ENCODE results near the gene UBXN4.
"Not testable (repeated sequence)": the region's sequence is repeated elsewhere in the genome, so short reads cannot be mapped to it uniquely, and the experiment has no call there.

UBXN4 gene

DNA sequence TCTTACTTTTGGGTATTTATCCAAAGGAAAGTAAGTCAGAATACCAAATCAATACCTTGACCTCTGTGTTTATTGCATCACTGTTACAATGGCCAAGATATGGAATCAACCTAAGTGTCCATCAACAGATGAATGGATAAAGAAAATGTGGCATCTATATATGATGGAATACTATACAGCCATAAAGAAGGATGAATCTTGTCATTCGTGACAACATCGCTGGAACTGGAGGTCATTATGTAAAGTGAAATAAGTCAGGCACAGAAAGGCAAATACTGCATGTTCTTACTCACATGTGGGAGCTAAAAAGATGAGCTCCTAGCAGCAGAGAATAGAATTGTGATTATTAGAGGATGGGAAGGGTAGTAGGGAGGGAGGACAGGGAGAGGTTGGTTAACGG, 60.7 kb downstream of the UBXN4 start:
- in situ Hi-C loops (cut with MboI; ENCODE audit: low sequenced_read_pairs) = no loop called here

DNA sequence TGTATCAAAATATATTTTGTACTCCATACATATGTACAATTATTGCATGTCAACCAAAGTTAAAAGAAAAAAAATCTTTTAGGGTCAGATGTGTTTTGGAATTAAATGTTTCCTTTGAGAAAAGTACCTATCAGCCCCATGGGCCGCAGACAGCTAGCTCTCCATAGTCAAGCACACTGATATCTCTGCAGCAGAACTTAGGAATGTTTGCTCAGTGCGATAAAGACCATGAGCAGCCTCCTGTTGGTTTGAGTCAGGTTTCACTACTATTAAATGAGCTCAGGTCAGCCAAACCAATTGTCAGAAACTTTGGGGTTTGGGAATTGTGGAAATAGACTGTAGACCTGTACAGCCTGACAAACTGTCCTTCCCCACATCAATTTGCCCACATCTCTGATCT, 61.6 kb downstream of the UBXN4 start:
- in situ Hi-C loops (cut with MboI; ENCODE audit: low sequenced_read_pairs) = no loop called here

DNA sequence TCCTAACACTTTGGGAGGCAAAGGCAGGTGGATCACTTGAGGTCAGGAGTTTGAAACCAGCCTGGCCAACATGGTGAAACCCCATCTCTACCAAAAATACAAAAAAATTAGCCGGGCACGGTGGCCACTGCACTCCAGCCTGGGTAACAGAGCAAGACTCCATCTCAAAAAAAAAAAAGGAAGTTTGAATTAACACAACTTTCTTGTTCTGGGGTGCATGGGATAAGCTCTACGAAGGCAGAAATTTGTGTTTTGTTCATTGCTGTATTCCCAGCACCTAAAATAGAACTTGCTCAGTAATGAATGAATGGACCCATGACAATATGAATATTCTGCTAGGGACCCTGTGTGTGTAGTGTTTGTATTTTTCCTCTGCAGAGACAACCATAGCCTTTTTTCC, 66.2 kb downstream of the UBXN4 start:
- in situ Hi-C loops (cut with MboI; ENCODE audit: low sequenced_read_pairs) = not testable (repeated sequence)

DNA sequence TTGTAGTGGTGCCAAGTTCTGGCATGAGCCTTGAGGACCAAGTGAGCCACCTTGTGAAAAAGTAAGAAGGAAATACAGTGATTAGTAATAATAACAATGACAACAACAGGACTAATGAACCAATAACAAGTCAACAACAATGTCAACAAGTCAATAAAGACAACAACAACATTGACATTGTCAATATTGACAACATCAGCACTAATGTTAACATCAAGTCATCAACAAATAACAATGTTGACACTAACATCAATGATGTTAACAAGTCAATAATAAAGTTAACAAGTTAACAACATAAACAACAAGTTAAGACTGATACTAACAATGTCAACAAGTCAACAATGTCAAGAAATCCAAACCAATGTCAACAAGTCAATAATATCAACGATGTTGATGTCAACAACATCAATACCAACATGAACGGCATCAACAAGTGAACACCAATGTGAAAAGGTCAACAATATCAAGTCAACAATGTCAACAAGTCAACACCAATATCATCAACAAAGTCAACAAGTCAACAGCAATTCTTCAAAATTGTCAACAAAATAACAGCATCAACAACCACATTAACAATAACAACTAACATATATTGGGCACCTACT, 71.4 kb downstream of the UBXN4 start:
- in situ Hi-C loops (cut with MboI; ENCODE audit: low sequenced_read_pairs) = no loop called here

DNA sequence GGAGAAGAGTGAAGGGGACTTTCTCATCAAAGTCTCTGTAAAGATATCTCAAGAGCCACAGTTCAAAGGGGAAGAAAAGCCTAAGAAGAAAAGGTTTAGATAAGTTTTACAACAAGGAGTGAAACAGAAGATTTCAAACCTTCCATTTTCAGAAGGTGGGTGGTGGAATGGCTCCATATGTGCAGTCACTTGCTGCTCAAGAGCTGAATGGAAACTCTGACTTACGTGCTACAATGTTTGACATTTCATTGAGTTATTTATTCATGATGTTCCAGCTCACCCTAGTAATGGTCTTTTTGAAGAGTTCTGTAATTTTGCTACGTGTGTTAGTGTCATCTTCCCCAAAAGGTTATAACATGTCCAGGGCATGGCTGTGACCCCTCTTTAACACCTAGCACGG, 73.6 kb downstream of the UBXN4 start:
- in situ Hi-C loops (cut with MboI; ENCODE audit: low sequenced_read_pairs) = no loop called here

DNA sequence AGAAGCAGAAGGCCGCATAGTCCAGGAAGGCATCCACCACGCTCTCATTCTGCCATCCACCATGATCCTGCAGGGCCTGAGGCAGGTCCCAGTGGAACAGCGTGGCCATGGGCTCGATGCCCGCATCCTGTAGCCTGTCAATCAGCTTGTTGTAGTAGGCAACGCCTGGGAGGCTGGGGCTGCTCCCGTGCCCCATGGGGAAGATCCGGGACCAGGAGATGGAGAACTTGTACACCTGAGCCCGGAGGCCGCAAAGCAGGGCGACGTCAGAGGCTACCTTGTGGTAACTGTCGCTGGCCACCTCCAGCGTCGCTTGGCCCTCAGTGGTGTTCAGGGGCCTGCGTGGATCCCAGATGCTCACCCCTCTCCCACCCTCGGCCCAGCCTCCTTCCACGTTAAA, 75.8 kb downstream of the UBXN4 start:
- in situ Hi-C loops (cut with MboI; ENCODE audit: low sequenced_read_pairs) = no loop called here

DNA sequence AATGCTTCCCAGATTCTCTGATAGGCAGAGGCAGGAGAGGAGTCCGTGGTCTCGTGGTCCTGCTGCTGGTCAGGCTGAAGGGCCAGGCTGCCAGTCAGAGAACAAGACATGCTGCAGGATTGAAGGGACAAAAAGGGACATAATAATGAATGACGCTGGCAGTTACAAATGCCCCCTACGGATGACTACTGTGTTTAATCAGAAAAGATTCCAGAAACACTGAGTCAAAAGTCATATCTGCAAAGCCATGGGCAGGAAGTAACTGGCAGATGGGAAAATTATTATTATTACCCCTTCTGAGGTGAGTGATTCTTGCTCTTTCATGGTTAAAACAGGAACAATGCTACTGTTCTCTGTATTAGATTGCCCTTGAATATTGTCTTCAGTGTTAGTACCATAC, 76.3 kb downstream of the UBXN4 start:
- in situ Hi-C loops (cut with MboI; ENCODE audit: low sequenced_read_pairs) = no loop called here

DNA sequence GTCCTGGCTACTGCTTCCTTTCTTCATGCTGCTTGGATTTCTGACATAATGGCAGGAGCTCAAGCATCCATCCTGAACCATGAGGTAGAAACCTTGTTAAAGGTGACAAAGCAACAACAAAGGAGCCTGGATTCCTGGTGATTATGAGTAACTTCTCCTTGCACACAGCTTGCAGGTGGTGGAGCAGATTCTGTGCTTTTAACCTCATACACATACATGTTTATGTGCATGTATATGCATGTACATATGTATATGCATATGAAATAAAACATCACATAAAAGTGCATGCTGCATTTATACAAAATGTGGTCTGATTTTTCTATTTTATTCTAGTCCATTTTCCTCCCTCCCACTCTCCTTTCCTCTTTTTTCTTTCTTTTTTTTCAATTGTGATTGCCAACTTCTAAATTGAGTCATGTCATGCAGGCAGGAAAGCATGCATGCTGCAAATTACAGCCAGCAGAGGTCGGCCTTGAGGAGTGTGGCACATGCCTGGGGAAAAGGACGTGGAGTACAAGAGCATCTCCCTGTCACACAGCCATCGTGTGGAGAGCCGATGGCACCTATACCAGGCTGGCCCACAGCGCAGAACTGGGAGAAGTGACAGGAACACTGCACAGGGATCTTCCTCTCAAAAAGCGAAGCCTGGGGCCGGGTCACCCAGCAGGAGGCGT, 77.4 kb downstream of the UBXN4 start:
- in situ Hi-C loops (cut with MboI; ENCODE audit: low sequenced_read_pairs) = no loop called here

DNA sequence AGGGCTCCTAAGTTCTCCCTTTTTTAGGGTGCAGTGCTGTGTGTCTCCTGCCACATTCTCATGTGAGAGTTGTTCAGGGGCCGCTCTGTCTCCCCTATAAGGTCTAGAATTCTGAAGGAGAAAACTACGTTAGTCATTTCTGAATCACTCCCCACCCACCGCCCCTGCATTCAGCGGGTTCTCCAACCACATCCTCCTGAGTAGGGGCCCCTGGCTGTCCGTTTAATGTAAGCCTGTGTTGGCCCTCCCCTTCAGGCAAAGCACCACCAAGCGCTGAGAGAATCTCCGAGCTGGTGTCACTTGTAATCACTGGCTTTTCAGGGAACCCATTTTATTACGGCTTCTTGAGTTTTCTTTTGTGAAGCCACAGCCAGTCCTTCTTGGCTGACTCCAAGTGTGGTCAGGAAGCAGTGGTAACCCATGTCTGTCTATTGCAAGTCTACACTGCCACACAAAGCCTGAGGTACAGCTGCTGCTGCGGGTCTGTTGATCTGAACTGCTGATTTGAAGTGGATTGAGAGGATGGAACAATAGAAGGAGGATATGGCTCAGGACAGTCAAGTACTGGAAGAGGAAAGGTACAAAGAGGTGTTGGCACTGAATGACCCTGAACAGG, 78.5 kb downstream of the UBXN4 start:
- in situ Hi-C loops (cut with MboI; ENCODE audit: low sequenced_read_pairs) = no loop called here

DNA sequence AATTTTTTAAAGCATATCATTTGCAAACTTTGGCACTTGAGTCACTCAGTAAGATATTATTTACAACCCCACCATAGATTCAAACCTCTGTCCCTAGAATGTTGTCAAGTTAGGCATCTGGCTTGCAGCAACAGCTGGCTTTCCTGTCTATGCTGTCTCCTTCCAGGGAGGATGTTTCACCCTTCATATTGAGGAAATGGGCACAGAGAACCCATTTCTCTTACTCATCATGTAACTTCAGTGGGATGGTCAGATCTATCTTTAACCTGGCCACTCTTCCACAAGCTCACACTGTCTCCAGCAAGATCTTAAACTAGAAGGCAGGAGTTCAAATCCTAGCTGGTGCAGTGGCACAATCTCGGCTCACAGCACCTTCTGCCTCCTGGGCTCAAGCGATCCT, 79.5 kb downstream of the UBXN4 start:
- in situ Hi-C loops (cut with MboI; ENCODE audit: low sequenced_read_pairs) = no loop called here

DNA sequence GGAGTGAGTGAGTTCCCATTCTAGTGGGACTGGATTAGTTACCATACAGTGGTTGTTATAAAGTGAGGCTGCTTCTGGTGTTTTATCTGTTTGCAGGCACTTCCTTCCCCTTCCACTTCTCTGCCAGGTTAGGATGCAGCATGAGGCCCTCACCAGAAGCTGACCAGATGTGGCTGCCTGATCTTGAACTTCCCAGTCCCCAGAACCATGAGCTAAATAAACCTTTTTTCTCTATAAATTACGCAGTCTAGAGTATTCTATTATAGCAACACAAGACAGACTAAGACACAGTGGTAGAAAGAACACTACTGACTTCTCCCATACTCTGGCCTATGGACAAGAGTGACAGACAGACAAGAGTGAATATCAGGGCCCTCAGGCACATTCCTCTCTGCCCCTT, 81.2 kb downstream of the UBXN4 start:
- in situ Hi-C loops (cut with MboI; ENCODE audit: low sequenced_read_pairs) = no loop called here

DNA sequence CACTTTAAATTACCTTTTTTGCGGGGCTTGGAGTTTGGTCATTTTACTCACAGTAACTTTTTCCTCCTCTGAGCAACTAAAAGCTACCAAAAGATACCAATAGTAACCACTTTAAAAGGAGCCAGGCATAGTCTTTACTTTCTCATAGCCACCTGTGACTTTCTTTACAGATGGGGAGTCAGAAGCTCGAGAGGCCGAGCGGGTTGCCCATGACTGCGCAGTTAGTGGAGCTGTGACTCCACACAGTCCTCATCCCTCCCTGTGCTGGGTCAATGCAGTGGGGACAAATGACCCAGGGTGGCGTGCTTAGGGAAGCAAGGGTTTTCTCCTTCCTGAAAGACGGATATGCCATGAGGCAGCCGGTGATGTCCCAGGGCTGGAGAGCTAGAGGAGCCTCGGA, 83.5 kb downstream of the UBXN4 start:
- in situ Hi-C loops (cut with MboI; ENCODE audit: low sequenced_read_pairs) = no loop called here

DNA sequence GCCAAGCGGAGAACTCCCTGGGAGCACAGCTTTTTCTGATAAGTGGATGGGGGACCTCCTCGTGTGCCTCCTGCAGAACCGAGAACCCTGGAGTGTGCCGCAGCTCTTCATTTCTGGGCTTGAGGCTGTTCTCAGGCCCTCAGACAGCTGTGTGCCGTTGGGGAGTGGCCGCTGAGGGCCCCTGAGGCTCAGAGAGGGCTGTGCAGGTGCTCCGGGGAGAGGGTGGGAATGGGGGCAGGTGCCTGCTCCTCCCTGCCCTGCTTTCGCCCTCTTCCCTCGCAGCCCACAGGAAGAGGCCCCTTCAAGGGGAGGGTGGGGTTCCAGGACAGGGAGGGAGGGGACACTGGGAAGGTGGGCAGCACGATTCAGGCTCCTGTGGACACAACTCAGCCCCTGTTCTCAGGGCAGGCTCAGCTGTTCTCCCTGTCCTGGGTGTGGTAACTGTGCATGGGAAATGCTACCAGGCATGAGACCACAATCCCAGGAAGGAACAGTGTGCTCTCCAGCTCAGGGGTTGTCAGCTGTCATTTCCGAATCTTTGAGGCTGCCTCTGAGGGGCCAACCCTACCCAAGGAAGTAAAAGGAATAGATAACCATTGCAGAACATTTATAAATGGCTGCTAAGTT, 84.0 kb downstream of the UBXN4 start:
- in situ Hi-C loops (cut with MboI; ENCODE audit: low sequenced_read_pairs) = no loop called here

DNA sequence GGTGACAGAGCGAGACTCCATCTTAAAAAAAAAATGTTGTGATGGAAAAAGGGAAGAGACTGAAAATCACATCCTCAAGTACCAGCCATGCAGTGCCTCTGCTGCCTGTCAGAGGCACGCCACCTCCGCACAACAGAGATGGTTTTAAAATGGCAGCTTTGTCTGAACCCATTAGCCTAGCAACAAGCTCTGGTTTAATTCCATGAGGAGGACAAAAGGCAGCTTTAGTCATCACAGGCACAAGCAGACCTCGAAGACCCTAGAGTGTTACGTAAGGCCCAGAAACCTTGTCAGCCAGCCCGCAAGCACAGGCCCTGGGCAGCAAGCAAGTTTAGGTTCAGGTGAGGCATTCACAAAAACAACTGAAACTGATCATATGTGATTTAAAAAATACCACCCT, 84.9 kb downstream of the UBXN4 start:
- in situ Hi-C loops (cut with MboI; ENCODE audit: low sequenced_read_pairs) = no loop called here

DNA sequence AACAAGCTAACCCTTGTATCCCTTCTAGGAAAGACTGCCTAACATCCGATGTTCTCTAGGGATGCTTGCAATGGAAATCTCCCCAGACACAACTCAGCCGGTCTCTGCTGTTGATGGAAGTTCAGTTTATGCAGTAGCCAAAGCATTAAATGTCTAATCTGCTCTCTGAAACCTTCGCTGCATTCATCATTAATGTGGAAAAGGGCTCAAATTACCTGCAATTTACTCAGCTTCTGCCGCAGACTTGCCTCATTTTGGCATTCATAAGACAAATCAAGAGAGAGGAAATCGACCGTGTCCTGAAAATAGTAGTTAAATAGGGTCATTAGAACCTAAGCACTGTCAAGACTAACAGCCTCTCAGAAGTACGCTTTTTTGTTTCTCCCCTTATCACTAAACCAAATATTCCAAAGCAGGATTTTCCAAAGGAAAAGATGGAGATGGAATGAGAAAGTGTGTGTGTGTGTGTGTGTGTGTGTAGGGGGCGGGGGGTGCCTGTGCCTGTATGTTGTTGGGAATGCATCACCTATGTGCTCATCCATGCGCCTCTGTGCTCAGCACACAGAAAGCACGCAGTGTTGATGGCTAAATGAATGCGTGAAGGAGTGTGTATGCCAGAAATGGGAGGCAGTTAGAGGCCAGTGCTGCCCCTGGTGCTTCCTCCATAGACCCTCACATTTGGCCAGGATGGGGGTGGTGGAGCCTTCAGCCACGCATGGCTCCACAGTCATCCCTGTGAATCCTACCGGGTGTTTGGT, 87.9 kb downstream of the UBXN4 start:
- in situ Hi-C loops (cut with MboI; ENCODE audit: low sequenced_read_pairs) = no loop called here

DNA sequence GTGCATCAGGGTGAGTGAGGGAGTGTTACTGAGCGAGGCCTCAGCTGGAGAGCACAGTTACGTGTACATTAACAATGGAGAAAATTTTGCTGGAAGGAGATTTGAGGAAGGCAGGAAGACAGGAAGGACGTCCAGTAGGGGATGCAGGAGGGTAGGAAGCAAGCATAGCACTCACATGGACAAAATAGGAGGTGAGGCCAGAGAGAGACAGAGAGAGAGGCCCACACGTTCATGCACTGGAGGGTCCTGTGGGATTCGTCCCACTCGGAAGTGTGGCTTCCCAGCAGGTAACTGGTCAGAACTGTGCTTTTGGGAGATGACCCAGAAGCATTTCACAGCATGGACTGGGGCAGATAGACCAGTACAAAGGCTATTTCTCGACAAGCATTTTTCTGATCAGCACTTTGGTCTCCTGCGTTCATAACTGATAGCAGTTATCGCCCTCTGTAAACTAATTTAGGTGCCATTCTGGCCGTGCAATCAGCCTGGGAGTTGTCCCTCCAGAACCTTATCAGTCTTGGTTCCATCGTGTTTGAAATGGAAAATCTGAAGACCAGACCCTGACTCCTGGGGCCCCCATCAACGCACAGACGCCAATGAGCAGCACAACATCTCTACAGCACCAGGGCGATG, 89.6 kb downstream of the UBXN4 start:
- in situ Hi-C loops (cut with MboI; ENCODE audit: low sequenced_read_pairs) = no loop called here

DNA sequence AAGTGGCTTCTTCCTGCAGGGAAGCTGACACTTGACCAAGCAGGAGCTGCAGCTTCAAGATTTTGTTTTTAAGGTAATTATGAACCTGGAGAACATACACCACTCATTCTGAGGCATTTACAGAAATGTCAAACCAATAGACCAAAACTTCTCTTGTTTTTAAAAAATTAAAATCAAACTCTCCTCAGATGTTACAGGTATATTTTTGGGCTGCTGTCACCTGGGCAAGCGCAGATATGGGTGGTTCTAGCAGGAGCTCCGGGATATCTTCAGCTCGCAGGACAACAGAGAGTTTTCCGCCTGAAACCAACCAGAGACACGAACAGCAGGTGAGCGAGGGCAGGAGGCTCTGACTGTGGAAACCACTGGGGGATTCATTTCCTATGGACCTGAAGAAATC, 91.2 kb downstream of the UBXN4 start:
- in situ Hi-C loops (cut with MboI; ENCODE audit: low sequenced_read_pairs) = no loop called here

Measured in HL-60/S4 treated with phorbol 12-myristate 13-acetate at 8.2 ng/mL for 4 days and 3 days (cell line).